Fibroblast of pulmonary artery (primary cell): ENCODE measurements around the gene CCDC187.

Experiments used
- DNase-seq: peaks from one replicate; pipeline ENCODE4 v3.0.0-alpha.2; 2010; ENCODE audit warnings: low read depth
- H3K4me3 ChIP-seq: replicated peaks from 2 replicates; pipeline ENCODE4 v1.5.1; 2011; ENCODE audit warnings: low read depth, mild to moderate bottlenecking, control low read depth, low read length, moderate library complexity
- CTCF ChIP-seq: IDR thresholded peaks from 2 replicates; pipeline ENCODE4 v1.5.1; 2011; ENCODE audit warnings: mild to moderate bottlenecking, control low read depth, low read length, inconsistent platforms; ENCODE audit errors: missing control alignments

The CCDC187 gene

DNA sequence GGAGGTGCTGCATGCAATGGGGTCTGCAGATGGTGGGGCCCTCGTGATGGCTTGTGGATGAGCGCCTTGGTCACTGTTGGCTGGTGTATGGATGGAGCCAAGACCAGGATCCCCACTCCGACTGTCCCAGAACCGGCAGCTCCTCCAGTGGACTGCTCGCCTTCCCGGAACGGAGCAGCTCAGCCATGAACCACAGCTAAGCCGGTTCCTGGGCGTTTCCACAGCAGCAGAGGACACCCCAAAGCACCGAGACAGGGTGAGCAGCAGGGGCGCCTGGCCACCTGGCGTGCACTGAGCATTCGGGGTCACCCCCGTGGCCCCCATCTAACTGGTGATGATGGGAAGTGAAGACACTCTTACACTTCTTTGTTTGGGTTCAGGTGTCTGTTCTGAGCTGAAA lies 26.1 kb downstream of the CCDC187 start:
- TF ChIP-seq CTCF, result no peak
- no peak for DNase-seq
- no peak overlapping the region for H3K4me3 ChIP-seq

DNA sequence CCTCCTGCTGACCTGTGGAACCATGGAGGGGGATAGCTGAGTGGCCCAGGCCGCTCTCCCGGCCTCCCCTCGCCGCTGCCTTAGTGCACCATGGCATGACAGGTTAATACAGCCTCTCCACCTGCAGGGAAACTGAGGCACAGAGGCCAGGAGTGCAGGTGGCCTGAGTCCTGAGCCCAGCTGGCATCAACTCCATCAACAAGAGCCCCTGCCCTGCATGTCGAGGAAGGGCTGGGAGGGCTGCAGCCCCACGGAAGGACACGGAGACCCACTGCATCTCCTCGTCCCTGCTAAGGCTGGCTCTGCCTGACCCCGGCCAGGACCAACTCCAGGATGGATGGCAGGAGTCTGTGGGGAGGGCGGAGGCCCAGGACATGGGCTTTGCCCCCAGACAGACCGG lies 27.2 kb downstream of the CCDC187 start:
- no peak for DNase-seq
- TF ChIP-seq CTCF, result no peak
- no peak overlapping the region for H3K4me3 ChIP-seq

DNA sequence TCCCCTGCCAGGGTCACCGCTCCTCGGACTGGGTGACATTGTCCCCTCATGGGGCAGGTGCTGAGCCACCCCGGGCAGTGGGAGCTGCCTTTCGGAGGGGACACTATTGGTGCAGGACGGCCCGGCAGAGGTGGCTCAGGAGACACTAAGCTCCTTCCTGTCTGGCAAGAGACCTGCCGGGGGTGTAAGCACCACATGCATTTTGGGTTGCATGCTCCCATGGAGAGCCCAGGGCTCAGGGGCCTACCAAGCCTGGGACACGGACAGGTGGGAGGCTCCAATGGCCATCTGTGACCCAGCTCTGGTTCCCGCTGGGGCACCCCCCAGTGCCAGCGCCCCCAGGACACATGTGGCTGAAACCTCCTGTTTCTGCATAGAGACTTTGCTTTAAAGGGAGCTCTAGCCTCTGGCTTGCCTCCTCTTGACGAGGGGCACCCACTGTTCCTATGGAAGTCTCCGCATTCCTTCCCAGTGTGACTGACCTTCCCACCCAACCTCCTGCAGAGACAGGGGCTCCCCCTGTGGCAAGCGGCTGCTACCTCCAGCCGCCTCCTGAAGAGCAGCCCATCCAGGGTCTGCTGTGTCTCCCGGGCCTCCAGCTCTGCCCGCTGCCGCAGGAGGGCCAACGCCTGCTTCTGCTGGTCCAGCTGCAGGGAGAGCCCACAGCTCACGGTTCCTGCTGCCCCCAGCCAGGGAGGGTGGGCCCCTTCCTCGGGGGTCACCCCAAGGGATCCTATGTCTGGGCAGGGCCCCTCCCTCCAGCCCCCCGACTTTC lies 28.1 kb downstream of the CCDC187 start:
- H3K4me3 ChIP-seq, result no peak overlapping the region
- DNase-seq, result no peak
- TF ChIP-seq CTCF, result no peak

GRCh38 chr9:136274786-136275654 lies 28.9 kb downstream of the CCDC187 start:
- no peak overlapping the region for H3K4me3 ChIP-seq
- no peak for DNase-seq
- TF ChIP-seq CTCF, result no peak

GRCh38 chr9:136273921-136274785 lies 29.7 kb downstream of the CCDC187 start:
- DNase-seq, result no peak
- TF ChIP-seq CTCF, result no peak
- no peak overlapping the region for H3K4me3 ChIP-seq

DNA sequence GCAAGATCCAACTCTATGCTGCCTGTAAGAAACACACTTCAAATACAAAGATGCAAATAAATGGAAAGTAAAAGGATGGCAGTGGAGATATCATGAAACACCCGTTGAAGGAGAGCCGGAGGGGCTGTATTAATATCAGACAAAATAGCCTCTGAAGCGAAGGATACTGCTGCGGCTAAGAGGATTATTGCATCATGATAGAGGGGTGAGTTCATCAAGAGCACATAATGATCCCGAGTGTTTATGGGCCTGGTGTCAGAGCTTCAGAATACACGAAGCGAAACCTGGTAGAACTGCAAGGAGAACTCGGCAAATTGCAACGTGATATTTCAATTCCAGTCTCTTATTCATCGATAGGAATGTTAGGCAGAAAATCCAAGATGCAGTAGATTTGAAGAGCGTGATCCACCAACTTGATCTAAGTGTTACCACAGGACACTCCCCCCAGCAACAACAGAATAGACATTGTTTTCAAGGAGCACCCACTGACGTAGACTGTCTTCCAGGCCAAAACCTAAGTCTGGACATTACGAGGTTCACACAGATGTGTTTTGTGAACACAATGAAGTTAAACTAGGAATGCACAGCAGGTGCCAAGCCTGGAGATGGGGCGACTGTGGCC lies 30.5 kb downstream of the CCDC187 start:
- H3K4me3 ChIP-seq, result no peak overlapping the region
- TF ChIP-seq CTCF, result no peak
- DNase-seq, result no peak
